H1 (cell line): ENCODE data around the gene CHMP4B. TPM values are rescaled to one million over a fixed set of nuclear protein-coding genes. Genes with fewer than 3 reads are reported as not detected.

Experiments used
- CTCF ChIA-PET: fragments of 300-600 bp; sonication (Branson Sonifier 250); formaldehyde crosslinking; loops from one replicate; lab custom pipeline; 2021; ENCODE audit not compliant: partially characterized antibody; lab: Charles Lee
- POLR2A ChIA-PET: fragments of 300-600 bp; sonication (Branson Sonifier 250); formaldehyde crosslinking; loops from one replicate; lab custom pipeline; 2021; ENCODE audit warnings: inconsistent platforms; ENCODE audit not compliant: partially characterized antibody; lab: Charles Lee
- DNase-seq, 2 experiments: peaks; one replicate each; pipeline versions ENCODE4 v3.0.0 to v3.0.0-alpha.2; 2010 to 2022; ENCODE audit warnings: low spot score in 2 of 2, low read depth in 1 of 2, mixed read lengths in 1 of 2
- FAIRE-seq: peaks from 2 replicates; lab custom pipeline; 2011; peaks lifted over from hg19 to GRCh38; lab: Jason Lieb, UNC
- H2AFZ ChIP-seq: 2 replicates; pipeline ENCODE4 v1.8.1; 2012; ENCODE audit warnings: low read length, inconsistent platforms
- H2AK5ac ChIP-seq: 2 replicates; pipeline ENCODE4 v1.6.1; 2013; ENCODE audit warnings: low read depth, low read length
- H2BK120ac ChIP-seq: replicated peaks from 2 replicates; pipeline ENCODE3; 2013; ENCODE audit warnings: low read depth, low read length, inconsistent platforms
- H2BK12ac ChIP-seq: 2 replicates; pipeline ENCODE4 v1.6.1; 2013; ENCODE audit warnings: low read depth, low read length
- H2BK15ac ChIP-seq: 2 replicates; pipeline ENCODE4 v1.6.1; 2013; ENCODE audit warnings: low read length
- H2BK20ac ChIP-seq: 2 replicates; pipeline ENCODE4 v1.6.1; 2013; ENCODE audit warnings: low read length
- H2BK5ac ChIP-seq: 2 replicates; pipeline ENCODE4 v1.6.1; 2013; ENCODE audit warnings: low read depth, low read length
- H3K14ac ChIP-seq: 2 replicates; pipeline ENCODE4 v1.6.1; 2013; ENCODE audit warnings: inconsistent platforms; ENCODE audit not compliant: insufficient read length
- H3K18ac ChIP-seq: 2 replicates; pipeline ENCODE4 v1.6.1; 2013; ENCODE audit warnings: low read length; ENCODE audit errors: extremely low read depth
- H3K23ac ChIP-seq: 2 replicates; pipeline ENCODE4 v1.6.1; 2013; ENCODE audit warnings: inconsistent platforms; ENCODE audit not compliant: insufficient read length
- H3K23me2 ChIP-seq: 2 replicates; pipeline ENCODE4 v1.6.1; 2013; ENCODE audit warnings: low read depth, low read length
- H3K27ac ChIP-seq: 2 replicates; pipeline ENCODE4 v1.6.1; 2011; ENCODE audit warnings: low read depth, low read length, inconsistent platforms
- H3K27me3 ChIP-seq, 4 experiments: replicated peaks in 1 of 4; 1 replicate in 1 of 4; 2 replicates in 3 of 4; pipeline versions ENCODE4 v1.6.1 to v1.8.1; 2011 to 2013; ENCODE audit warnings: low read length in 3 of 4, mild to moderate bottlenecking in 3 of 4, inconsistent platforms in 2 of 4, mixed read lengths in 2 of 4, moderate library complexity in 1 of 4; ENCODE audit not compliant: control insufficient read depth in 3 of 4, insufficient read depth in 3 of 4; ENCODE audit errors: extremely low read depth in 1 of 4
- H3K36me3 ChIP-seq, 4 experiments: 2 replicates each; pipeline versions ENCODE4 v1.6.1 to v1.8.1; 2011 to 2013; ENCODE audit warnings: mild to moderate bottlenecking in 4 of 4, low read length in 3 of 4, moderate library complexity in 2 of 4, control low read depth in 1 of 4, inconsistent platforms in 1 of 4; ENCODE audit not compliant: insufficient read depth in 4 of 4, control insufficient read depth in 2 of 4
- H3K4ac ChIP-seq: replicated peaks from 2 replicates; pipeline ENCODE3; 2013; ENCODE audit warnings: low read length, low read depth, mixed read lengths, inconsistent platforms; ENCODE audit not compliant: insufficient read length
- H3K4me1 ChIP-seq, 4 experiments: replicated peaks in 1 of 4; 1 replicate in 1 of 4; 2 replicates in 3 of 4; pipeline versions ENCODE4 v1.6.1 to v1.8.1; 2011 to 2013; ENCODE audit warnings: low read length in 3 of 4, inconsistent platforms in 2 of 4, mixed read lengths in 1 of 4; ENCODE audit not compliant: insufficient read depth in 4 of 4, control insufficient read depth in 3 of 4
- H3K4me2 ChIP-seq, 2 experiments: 2 replicates each; pipeline versions ENCODE4 v1.6.1 to v1.8.1; 2011 to 2013; ENCODE audit warnings: low read depth in 2 of 2, low read length in 2 of 2, control low read depth in 1 of 2, inconsistent platforms in 1 of 2, mild to moderate bottlenecking in 1 of 2; ENCODE audit not compliant: insufficient read depth in 1 of 2
- H3K4me3 ChIP-seq, 4 experiments: fragments of 200-600, 300-600 bp in 1 of 4; sonication (generic), shearing (Covaris generic), sonication (Bioruptor Twin) in 1 of 4; 2 replicates each; pipeline versions ENCODE4 v1.5.1 to v1.8.1; 2011 to 2016; ENCODE audit warnings: low read length in 4 of 4, low read depth in 3 of 4, control low read depth in 2 of 4, inconsistent platforms in 2 of 4, mild to moderate bottlenecking in 2 of 4, mixed read lengths in 1 of 4, moderate library complexity in 1 of 4; ENCODE audit not compliant: insufficient read depth in 2 of 4; ENCODE audit errors: extremely low read depth in 1 of 4
- H3K56ac ChIP-seq: replicated peaks from 2 replicates; pipeline ENCODE3; 2013; ENCODE audit warnings: low read depth, mild to moderate bottlenecking, mixed read lengths, low read length, inconsistent platforms; ENCODE audit not compliant: insufficient read length
- H3K79me1 ChIP-seq: 2 replicates; pipeline ENCODE4 v1.6.1; 2013; ENCODE audit warnings: low read depth, low read length, control low read depth
- H3K79me2 ChIP-seq, 2 experiments: 2 replicates each; pipeline versions ENCODE4 v1.6.1 to v1.8.1; 2012 to 2013; ENCODE audit warnings: low read length in 2 of 2, mild to moderate bottlenecking in 2 of 2, inconsistent platforms in 1 of 2; ENCODE audit not compliant: insufficient read depth in 2 of 2, control insufficient read depth in 1 of 2
- H3K9ac ChIP-seq, 4 experiments: replicated peaks in 1 of 4; 1 replicate in 1 of 4; 2 replicates in 3 of 4; pipeline versions ENCODE4 v1.6.1 to v1.8.1; 2011 to 2013; ENCODE audit warnings: low read depth in 3 of 4, low read length in 3 of 4, control low read depth in 2 of 4, mild to moderate bottlenecking in 2 of 4, moderate library complexity in 2 of 4, inconsistent platforms in 1 of 4; ENCODE audit errors: extremely low read depth in 1 of 4
- H3K9me3 ChIP-seq, 2 experiments: 2 replicates each; pipeline versions ENCODE4 v1.6.1 to v1.8.1; 2012 to 2013; ENCODE audit warnings: mild to moderate bottlenecking in 2 of 2, moderate library complexity in 2 of 2, control low read depth in 1 of 2, inconsistent platforms in 1 of 2, low read depth in 1 of 2, low read length in 1 of 2, mixed read lengths in 1 of 2; ENCODE audit not compliant: insufficient read depth in 2 of 2
- H4K20me1 ChIP-seq, 2 experiments: replicated peaks in 1 of 2; 2 replicates each; pipeline versions ENCODE3 to v1.8.1; 2011 to 2013; ENCODE audit warnings: inconsistent platforms in 2 of 2, low read length in 2 of 2, mild to moderate bottlenecking in 1 of 2; ENCODE audit not compliant: insufficient read depth in 2 of 2, control insufficient read depth in 1 of 2
- H4K5ac ChIP-seq: 2 replicates; pipeline ENCODE4 v1.6.1; 2013; ENCODE audit warnings: low read length, low read depth, mixed read lengths, inconsistent platforms; ENCODE audit not compliant: insufficient read length
- H4K8ac ChIP-seq: 2 replicates; pipeline ENCODE4 v1.8.0; 2013; ENCODE audit warnings: mild to moderate bottlenecking, moderate library complexity, low read length, inconsistent platforms; ENCODE audit not compliant: insufficient read depth; ENCODE audit errors: extremely low read depth
- H4K91ac ChIP-seq: replicated peaks from 2 replicates; pipeline ENCODE3; 2013; ENCODE audit warnings: low read length, mixed read lengths, inconsistent platforms; ENCODE audit not compliant: insufficient read length
- CTBP2 ChIP-seq: IDR thresholded peaks from 2 replicates; pipeline ENCODE4 v1.7.0; 2011; ENCODE audit warnings: borderline replicate concordance, mild to moderate bottlenecking, moderate library complexity, mixed read lengths, low read length; ENCODE audit not compliant: insufficient read depth, insufficient read length
- FOSL1 ChIP-seq: IDR thresholded peaks from 2 replicates; pipeline ENCODE4 v1.6.1; 2011; ENCODE audit warnings: mild to moderate bottlenecking, low read depth, low read length, moderate library complexity; ENCODE audit not compliant: insufficient read depth
- JUND ChIP-seq: IDR thresholded peaks from 2 replicates; pipeline ENCODE4 v1.6.1; 2011; ENCODE audit warnings: mild to moderate bottlenecking, improper control_type of control experiment, low read length
- NANOG ChIP-seq: IDR thresholded peaks from 2 replicates; pipeline ENCODE4 v1.6.1; 2011; ENCODE audit warnings: low read length, low read depth, mild to moderate bottlenecking, inconsistent platforms; ENCODE audit not compliant: insufficient read depth, poor library complexity, severe bottlenecking
- SAP30 ChIP-seq: fragments of 300-600 bp; sonication (generic); IDR thresholded peaks from 2 replicates; pipeline ENCODE4 v1.7.1; 2012; ENCODE audit warnings: low read length, moderate library complexity, mild to moderate bottlenecking, inconsistent platforms; ENCODE audit not compliant: insufficient read depth, insufficient replicate concordance
- SIX5 ChIP-seq: IDR thresholded peaks from 2 replicates; pipeline ENCODE4 v1.6.1; 2011; ENCODE audit warnings: mild to moderate bottlenecking, low read depth, low read length
- SRF ChIP-seq: IDR thresholded peaks from 2 replicates; pipeline ENCODE4 v1.6.1; 2011; ENCODE audit warnings: mild to moderate bottlenecking, low read depth, low read length, moderate library complexity
- WGBS, 2 experiments: shearing (Covaris generic) in 1 of 2; methylation state at CpG; one replicate each; pipeline versions ENCODE4 v1.1.6 to v1.1.7; 2013 to 2015; ENCODE audit warnings: low lambda C conversion rate in 2 of 2, mixed read lengths in 2 of 2, inconsistent platforms in 1 of 2, low coverage in 1 of 2, missing lambda C conversion rate in 1 of 2; ENCODE audit not compliant: insufficient replicate concordance in 2 of 2, insufficient coverage in 1 of 2, insufficient read length in 1 of 2; ENCODE audit errors: extremely low coverage in 1 of 2, missing lambda C conversion rate in 1 of 2; 5-methylcytosine and 5-hydroxymethylcytosine counted together
- polyA plus RNA-seq, 7 experiments: library from polyadenylated mRNA; depleted of rRNA in 3 of 7; stranded (reverse) in 5 of 7; unstranded in 2 of 7; fragments of >200 nt in 5 of 7; fragments of 200-250 nt in 2 of 7; gene quantifications; 1 replicate in 5 of 7; 2 replicates in 1 of 7; 4 replicates in 1 of 7; pipeline versions ENCODE4 v1.2.1 to v1.2.3, GENCODE V29; 2011 to 2013; ENCODE audit warnings: missing spikeins in 2 of 7, mixed read lengths in 2 of 7
- total RNA-seq: library from RNA; stranded (reverse); fragmentation: NEBNext Ultra II Directional; extraction: Animal tissue kit (Norgen Biotek cat#: 25700); gene quantifications from 2 replicates; pipeline ENCODE4 v1.2.1, GENCODE V29; 2021
- TF ChIP-seq, protein P1 (sequence below): IDR thresholded peaks from 2 replicates; pipeline ENCODE4 v1.6.1; 2011; ENCODE audit warnings: low read length, improper control_type of control experiment

The CHMP4B gene
- total and polyA plus RNA-seq, 2 of the 8 experiments (the other 6 are each of a cell fraction or from before 2014, with no cell fraction given): 38.6 to 66.3 TPM

DNA sequence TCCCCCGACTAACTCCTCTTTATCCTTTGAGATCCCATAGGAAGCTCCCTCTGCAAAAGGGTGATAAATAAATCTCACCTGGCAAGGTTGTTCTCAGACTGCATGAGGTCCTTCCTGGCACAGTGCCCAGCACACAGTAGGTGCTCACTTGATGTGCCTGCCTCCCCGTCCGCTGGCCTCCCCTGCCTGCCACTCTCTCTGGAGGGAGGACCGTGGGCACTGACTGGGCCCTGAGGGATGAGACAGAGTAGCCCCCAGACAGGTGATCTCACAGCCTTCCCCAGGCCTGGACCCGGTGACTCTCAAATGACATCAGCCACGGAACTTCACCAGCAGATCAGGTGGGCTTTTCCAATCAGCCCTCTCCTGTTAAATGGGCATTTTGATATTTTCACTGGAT lies 57.4 kb downstream of the CHMP4B start:
- H3K23me2 ChIP-seq: no peaks in the 10 kb centered on the region
- no peak overlapping the region for H2AFZ ChIP-seq
- H3K56ac ChIP-seq: no peak overlapping the region
- H3K9ac ChIP-seq: no peak overlapping the region
- H3K4ac ChIP-seq: no peak overlapping the region
- no peak overlapping the region for H3K14ac ChIP-seq
- 93% methylated on average over 6 of the region's 6 CpGs; no CpG with 5 or more reads in 1 of the 2 experiments for WGBS, 2 experiments
- no peak overlapping the region for H2AK5ac ChIP-seq
- no peak overlapping the region for H2BK5ac ChIP-seq
- no peak overlapping the region for H2BK12ac ChIP-seq
- H4K91ac ChIP-seq: no peak overlapping the region
- no peak overlapping the region for H2BK120ac ChIP-seq
- H3K4me1 ChIP-seq: no peaks in the 10 kb centered on the region
- no peak for DNase-seq
- H3K79me1 ChIP-seq: no peaks in the 10 kb centered on the region
- no peak overlapping the region for H3K18ac ChIP-seq
- ChIA-PET CTCF (interaction anchor here (0.6 to 0.9 kb wide), 3 partner anchors 36 to 77 kb away, joined by 4 to 5 read pairs (median 4); no protein-coding TSS in a partner anchor), POLR2A (no interaction called here)
- no peak overlapping the region for H3K4me3 ChIP-seq
- no peaks in the 10 kb centered on the region for H4K20me1 ChIP-seq
- no peak overlapping the region for H3K23ac ChIP-seq
- no peaks in the 10 kb centered on the region for H3K36me3 ChIP-seq
- H3K9me3 ChIP-seq: no peaks in the 10 kb centered on the region
- no peak overlapping the region for H3K4me2 ChIP-seq
- no peak overlapping the region for H2BK15ac ChIP-seq
- H4K5ac ChIP-seq: no peak overlapping the region
- no peak overlapping the region for H3K27ac ChIP-seq
- H3K27me3 ChIP-seq: no peaks in the 10 kb centered on the region
- H4K8ac ChIP-seq: no peak overlapping the region
- no peak overlapping the region for H2BK20ac ChIP-seq
- FAIRE-seq: no peak
- no peaks in the 10 kb centered on the region for H3K79me2 ChIP-seq
- TF ChIP-seq SRF (no peak), SAP30 (no peak), FOSL1 (no peak), CTBP2 (no peak), NANOG (no peak), SIX5 (no peak), JUND (no peak)
- TF ChIP-seq, protein P1, sequence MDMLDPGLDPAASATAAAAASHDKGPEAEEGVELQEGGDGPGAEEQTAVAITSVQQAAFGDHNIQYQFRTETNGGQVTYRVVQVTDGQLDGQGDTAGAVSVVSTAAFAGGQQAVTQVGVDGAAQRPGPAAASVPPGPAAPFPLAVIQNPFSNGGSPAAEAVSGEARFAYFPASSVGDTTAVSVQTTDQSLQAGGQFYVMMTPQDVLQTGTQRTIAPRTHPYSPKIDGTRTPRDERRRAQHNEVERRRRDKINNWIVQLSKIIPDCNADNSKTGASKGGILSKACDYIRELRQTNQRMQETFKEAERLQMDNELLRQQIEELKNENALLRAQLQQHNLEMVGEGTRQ: no peak
